NOMO-1 treated with dmso at 0.1 percent for 144 hours (cell line): ENCODE measurements around the gene MUC6.

ENCODE experiments used
- DNase-seq: peaks from one replicate; lab custom pipeline; 2025; ENCODE audit not compliant: unreplicated experiment; lab: John Stamatoyannopoulos, UW

The MUC6 gene

DNA sequence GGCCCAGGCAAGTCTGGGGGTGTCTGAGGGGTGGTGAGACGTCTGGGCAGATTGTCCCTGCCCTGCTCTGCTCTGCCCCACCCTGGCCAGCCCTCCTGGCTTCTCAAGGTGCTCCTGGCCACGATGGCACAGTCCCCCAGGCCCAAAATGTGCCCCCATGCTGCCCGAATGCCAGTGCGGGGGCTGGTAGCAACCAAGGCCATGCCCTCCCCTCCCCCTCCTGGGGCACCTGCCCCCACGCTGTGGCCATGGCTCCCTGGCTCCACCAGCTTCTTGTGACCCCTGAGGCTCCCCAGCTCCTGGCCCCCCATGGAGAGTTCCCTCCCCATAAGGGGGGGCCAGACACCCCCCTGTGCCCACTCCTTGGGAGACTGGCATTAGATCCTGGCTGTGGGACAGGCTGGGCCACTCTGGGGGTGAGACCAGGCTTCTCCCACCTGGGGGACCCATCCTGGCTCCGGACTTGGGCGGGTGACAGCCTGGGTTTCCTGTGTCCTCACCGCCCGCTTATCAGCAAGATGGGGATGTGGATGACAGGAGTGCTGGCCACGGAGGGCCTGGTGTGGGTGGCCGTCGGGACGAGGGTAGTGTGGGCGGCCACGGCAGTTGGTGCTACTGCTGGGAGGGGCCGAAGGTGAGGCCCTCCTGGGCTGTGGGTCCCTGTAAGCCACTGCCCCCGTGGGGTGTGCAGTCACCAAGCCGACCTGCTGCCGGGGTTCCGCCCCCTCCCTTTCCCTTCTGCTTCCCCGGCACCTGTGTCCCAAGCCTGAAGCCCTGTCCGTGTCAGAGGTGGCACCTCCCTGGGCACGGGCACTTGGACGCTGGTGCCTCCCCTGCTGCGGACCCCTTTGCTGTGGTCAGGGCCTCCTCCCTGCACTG lies 15.9 kb upstream of the MUC6 start:
- no peak for DNase-seq

- DNase-seq, result no peak
These were observed 15.0 kb upstream of the MUC6 start for GRCh38 chr11:1051356-1052132.

DNA sequence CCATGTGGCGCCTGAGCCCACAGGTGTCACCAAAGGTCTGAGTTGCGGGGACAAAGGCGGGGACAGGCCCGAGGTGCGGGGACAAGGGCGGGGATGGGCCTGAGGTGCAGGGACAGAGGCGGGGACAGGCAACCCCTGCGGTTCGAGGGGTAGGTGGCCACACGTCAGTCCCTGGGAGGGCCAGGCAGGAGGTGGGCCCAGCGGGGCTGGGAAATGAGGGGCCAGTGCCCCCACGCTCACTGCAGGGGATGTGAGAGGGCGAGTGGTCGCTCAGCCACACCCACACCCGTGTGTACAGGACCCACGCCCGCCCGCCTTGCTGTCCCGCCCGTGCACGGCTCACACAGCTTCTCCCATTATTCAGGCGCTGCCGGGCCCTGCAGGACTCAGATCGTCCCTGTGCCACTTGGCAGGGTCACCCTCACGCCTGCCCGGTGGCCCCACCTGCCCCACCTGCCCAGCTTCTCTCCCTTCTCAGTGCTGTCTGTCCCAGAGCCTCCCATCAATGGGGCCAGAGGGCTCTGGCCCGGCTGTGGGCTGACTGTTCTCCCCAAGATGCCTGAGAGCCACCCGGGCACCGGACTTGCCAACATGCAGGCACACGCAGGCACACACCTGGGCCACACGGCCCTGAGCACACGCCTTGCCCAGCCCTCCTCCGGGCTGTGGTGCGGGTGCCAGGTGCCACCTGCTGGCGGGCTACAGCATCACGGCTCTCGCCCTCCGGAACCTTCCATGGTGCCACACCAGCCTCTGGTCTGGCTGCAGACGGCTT lies 14.2 kb upstream of the MUC6 start:
- DNase-seq, result peak; percentile 58

DNA sequence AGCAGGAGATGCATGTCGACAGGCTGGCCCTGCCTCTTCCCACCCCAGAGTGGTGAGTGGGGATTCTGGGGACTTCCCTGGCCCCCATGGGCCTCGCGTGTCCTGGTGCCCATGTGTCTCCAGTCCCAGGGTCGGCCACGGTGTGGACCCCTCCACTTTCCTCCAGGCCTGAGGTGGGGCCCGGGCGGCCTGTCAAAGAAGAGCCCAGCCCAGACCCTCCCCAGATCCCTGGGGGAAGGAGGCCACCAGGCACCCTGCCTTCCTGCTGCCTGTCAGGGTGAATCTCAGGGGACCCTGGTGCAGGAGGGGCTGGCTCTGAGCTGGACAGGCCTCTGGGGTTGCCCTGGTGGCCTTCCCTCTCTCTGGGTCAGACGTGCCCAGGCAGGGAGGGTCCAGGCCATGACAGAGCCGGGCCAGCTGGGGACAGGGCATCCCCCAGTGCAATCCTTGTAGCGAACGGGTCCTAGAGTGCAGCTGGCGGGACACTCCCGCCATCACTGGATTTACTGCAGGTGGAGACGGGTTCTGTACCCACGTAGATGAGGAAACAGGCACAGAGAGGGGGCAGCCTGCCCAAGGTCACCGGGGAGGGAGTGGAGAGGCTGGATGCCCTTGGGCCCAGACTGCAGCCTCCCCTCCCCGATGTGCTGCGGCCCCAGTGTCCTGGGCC lies 13.5 kb upstream of the MUC6 start:
- DNase-seq, result no peak

- no peak for DNase-seq
These were observed 12.9 kb upstream of the MUC6 start for GRCh38 chr11:1049431-1049891.

DNA sequence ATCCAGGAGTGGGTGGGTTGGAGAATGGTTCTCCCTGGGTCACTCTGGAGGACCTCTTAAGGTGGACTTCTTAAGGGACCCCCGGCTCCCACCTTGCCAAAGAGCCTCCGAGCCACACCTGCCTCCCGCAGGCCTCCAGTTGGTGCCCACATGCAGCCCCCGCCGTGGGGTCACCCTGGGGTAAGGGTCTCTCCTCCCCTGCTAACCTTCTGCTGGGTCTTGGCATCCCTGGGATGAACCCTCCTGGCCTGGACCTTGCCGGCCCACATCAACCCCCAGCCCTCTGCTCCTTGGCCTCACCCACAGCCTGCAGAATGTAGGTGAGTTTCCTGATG lies 12.5 kb upstream of the MUC6 start:
- no peak for DNase-seq

- DNase-seq, result no peak
These were observed 12.0 kb upstream of the MUC6 start for GRCh38 chr11:1048375-1049070.

DNA sequence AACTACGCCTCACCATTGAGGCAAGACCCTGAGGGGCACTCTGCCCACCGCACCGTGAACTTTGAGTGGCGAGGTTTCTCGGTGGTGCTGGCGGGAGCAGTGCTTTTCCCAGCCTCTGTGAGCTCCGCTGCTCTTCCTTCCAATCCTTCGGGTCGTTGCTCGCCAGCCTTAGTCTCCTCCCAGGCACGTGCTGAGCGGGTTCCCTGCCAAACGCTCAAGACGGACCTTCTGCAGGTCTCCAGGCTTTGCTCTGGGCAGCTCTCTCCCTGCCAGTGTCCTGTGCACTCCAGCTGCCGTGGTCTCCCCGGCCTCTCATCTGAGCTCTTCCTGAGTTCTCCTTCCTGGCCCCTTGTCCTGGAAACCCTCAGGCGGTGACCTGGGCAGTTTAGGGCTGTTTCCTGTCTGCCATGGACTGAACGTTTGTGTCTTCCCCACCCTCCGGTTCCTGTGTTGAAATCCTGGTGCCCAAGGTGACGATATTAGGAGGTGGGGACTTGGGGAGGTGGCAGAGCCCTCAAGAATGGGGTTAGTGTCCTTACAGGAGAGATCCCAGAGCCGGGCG lies 11.2 kb upstream of the MUC6 start:
- DNase-seq, result no peak

DNA sequence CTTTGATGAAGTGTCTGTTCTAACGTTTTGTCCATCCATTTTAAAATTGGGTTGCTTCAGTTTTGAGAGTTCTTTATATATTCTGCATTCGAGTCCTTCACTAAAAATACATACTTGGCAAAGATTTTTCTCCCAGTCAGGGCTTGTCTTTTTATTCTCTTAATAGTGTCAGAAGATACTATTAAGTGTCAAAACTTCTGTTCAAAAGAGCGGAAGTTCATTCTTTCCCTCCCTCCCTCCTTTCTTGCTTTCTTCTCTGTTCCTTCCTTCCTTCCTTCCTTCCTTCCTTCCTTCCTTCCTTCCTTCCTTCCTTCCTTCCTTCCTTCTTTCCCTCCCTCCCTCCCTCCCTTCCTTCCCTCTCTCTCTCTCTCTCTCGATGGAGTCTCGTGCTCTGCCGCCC lies 7.6 kb upstream of the MUC6 start:
- no peak for DNase-seq

GRCh38 chr11:1043563-1044096 lies 7.1 kb upstream of the MUC6 start:
- no peak for DNase-seq

GRCh38 chr11:1042626-1043562 lies 6.4 kb upstream of the MUC6 start:
- DNase-seq, result no peak

DNA sequence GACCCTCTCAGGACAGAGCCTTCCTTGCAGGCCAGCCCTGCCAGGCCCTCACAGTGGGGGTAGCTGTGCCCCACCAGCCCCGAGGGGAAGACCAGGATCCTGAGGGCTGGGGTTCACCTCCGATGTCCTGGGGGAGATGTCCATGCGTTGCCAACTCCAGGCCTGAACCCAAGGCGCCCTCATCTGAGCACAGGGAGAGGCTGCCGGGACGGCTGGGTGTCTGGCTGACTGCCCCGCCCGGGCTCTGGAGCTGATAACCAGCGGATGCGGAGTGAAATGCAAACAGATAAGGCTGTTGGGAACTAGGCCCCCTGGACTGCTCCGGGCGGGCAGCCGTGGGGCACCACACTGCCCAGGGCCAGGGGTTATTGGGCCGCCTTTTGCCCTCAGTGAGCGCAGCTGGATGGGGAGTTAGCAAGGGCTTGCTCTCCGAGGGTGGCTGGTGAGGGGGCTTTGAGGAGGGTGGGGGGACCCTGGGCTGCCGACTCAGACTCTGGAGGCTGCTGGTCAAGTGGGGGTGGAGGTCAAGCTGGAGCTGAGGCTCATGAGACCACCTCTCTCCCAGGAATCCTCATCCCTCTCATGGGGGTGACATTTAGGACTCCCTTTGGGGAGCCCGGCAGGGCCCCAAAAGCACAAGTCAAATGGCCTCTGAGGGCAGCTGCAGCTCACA lies 5.6 kb upstream of the MUC6 start:
- DNase-seq, result no peak

- no peak for DNase-seq
These were observed 5.0 kb upstream of the MUC6 start for GRCh38 chr11:1041471-1041870.

DNA sequence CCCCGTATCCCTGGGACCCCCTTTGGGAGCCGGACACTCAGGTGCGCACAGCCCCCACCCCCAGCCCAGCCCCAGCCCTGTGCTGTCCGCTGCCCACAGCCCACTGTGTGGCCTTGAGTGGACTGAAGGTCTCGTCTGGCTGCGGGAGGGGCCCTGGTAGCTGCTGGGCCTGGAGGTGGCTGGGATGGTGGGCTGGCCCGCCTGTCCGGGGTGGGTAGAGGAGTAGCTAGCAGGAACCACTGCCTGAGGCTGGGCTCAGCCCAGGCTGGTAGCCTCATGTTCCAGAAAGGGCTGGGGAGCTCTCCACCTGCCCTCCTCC lies 4.6 kb upstream of the MUC6 start:
- no peak for DNase-seq

DNA sequence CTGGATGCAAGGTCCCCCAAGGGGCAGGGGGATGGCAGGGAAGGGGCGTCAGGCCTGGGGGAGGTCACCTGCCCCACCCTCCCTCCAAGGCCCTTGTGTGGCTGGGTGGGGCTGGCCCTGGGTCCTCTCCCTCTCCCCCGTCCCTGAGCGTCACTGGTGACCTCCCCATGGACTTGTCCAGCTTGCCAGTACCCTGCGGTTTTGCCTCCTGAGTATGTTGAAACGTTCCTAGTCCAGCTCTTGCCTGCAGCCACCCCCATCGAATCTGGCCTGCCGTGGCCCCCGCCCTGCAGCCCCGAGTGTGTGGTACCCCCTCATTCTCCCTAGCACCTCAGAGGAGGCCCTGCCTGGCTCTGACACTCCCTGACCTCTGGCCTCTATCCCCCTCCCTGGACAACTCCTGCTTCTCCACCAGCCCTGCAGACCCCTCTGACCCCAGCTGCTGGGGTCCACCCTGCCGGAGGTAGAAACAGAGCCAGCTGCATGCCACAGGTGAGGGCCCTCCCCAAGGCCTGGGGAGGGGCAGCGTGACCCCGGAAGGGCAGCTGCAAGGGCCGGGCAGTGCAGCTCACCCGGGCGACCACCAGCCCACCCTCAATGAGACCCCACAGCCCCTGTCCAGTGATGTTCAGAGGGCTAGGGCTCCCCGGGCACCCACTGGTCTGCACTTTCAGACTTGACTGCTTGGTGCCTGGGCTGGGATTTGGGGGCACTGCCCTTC lies 4.1 kb upstream of the MUC6 start:
- DNase-seq, result no peak

DNA sequence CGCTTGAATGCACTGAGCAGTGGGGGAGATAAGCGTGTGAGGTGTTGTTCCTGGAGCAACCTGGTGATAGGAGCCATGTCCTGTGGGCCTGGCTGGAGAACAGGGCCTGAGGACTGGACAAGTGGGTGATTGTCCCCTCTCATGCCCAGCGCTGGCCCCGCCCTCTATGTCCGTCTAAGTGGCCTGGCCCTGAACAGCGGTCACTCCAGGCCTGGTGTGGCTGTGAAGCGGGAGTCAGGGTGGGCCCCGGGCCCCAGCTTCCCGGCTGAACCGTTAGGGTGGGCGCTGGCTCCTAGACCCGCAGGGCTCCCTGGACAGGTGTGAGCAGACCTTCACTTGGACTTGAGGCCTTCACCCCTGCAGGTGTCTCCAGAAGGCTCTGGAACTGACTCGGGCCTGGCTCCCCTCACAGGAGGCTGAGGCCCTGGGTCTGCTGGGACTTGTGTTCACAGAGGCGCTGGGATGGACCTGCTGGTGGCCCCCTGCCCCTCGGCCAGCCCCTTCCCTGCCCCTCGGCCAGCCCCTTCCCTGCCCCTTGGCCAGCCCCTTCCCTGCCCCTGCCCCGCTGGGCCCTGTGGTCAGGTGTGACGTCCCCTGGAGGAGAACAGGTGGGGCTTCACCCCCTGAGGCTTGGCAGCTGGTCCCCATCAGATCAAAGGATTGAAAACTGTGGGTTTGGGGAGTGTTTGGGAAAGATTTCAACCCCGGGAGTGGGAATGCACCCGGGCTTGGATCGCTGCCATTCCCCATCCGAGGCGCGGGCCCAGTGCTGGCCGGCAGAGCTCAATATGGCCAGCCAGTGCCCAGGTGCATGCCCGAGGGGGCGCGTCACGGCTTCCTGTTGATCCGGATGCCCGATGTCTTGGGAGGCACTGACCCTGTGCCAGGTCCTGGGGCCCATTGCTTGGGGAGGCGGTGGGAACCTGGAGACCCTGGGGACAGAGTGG lies 3.2 kb upstream of the MUC6 start:
- no peak for DNase-seq

DNA sequence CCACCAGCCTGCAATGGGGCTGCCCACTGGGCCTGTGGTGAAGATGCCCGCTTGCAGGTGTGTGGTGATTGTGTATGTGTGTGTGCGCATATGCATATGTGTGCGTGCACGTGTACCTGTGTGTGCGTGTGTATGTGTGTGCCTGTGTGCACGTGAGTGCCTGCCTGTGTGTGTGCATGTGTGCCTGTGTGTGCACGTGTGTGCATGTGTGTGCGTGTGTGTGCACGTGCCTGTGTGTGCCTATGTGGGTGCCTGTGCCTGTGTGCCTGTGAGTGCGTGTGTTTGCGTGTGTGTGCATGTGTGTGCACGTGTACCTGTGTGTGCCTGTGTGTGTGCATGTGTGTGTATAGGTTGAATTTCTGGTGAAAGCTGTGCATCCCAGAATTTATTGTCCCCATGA lies 2.4 kb upstream of the MUC6 start:
- no peak for DNase-seq
